GM18498 (cell line): Measurements from ENCODE around the gene LIF.
"Not testable (repeated sequence)": the region's sequence is repeated elsewhere in the genome, so short reads cannot be mapped to it uniquely, and the experiment has no call there.

ENCODE experiments used
- ATAC-seq: cut with Tn5 transposase; IDR thresholded peaks from one replicate; pipeline ENCODE4 v1.9.1; 2021; ENCODE audit warnings: mild to moderate bottlenecking, moderate library complexity; ENCODE audit not compliant: unreplicated experiment

LIF gene

GRCh38 chr22:30212363-30212995, 34.1 kb downstream of the LIF start:
- ATAC-seq: no peak

GRCh38 chr22:30211124-30211820, 35.3 kb downstream of the LIF start:
- no peak for ATAC-seq

- no peak for ATAC-seq
These were observed 36.2 kb downstream of the LIF start for GRCh38 chr22:30210235-30210909.

- ATAC-seq: no peak
These were observed 36.9 kb downstream of the LIF start for GRCh38 chr22:30209642-30210041.

GRCh38 chr22:30208631-30209603, 37.6 kb downstream of the LIF start:
- no peak for ATAC-seq

- ATAC-seq: no peak
These were observed 39.6 kb downstream of the LIF start for GRCh38 chr22:30206944-30207343.

GRCh38 chr22:30205281-30206115, 41.1 kb downstream of the LIF start:
- ATAC-seq: no peak

- no peak for ATAC-seq
These were observed 41.8 kb downstream of the LIF start for GRCh38 chr22:30204742-30205111.

- ATAC-seq: no peak
These were observed 42.4 kb downstream of the LIF start for GRCh38 chr22:30204015-30204741.

GRCh38 chr22:30202531-30203006, 44.0 kb downstream of the LIF start:
- ATAC-seq: no peak

GRCh38 chr22:30201945-30202344, 44.6 kb downstream of the LIF start:
- ATAC-seq: no peak

GRCh38 chr22:30200905-30201304, 45.7 kb downstream of the LIF start:
- not testable (repeated sequence) for ATAC-seq

GRCh38 chr22:30198921-30199320, 47.6 kb downstream of the LIF start:
- ATAC-seq: no peak

GRCh38 chr22:30198152-30198825, 48.3 kb downstream of the LIF start:
- no peak for ATAC-seq

- ATAC-seq: no peak
These were observed 49.2 kb downstream of the LIF start for GRCh38 chr22:30197389-30197788.

- ATAC-seq: no peak
These were observed 49.7 kb downstream of the LIF start for GRCh38 chr22:30196880-30197336.

GRCh38 chr22:30196141-30196879, 50.2 kb downstream of the LIF start:
- ATAC-seq: no peak
